RWPE2 (cell line): ENCODE data around the gene ALG6.
"Not testable (repeated sequence)": the region's sequence is repeated elsewhere in the genome, so short reads cannot be mapped to it uniquely, and the experiment has no call there.

Experiments used
- ATAC-seq: fragments of 200-7000 bp; cut with Tn5 transposase; 3 replicates; pipeline ENCODE4 v1.9.1; 2021; ENCODE audit warnings: low read depth
- DNase-seq: peaks from one replicate; pipeline ENCODE4 v3.0.0-alpha.2; 2020; ENCODE audit warnings: low spot score
- H3K27ac ChIP-seq: fragments of 450-650 bp; 2 replicates; pipeline ENCODE4 v1.5.1; 2017; ENCODE audit warnings: mild to moderate bottlenecking; ENCODE audit not compliant: poor library complexity, severe bottlenecking
- H3K27me3 ChIP-seq: fragments of 250-450 bp; sonication (Bioruptor Pico); 2 replicates; pipeline ENCODE4 v1.5.1; 2021; ENCODE audit warnings: mild to moderate bottlenecking, moderate library complexity; ENCODE audit not compliant: insufficient read depth, poor library complexity, severe bottlenecking
- H3K36me3 ChIP-seq: fragments of 250-450 bp; sonication (Bioruptor Pico); 2 replicates; pipeline ENCODE4 v1.5.1; 2020; ENCODE audit warnings: low read depth, mild to moderate bottlenecking, moderate library complexity
- H3K4me1 ChIP-seq: fragments of 250-450 bp; sonication (Bioruptor Pico); 2 replicates; pipeline ENCODE4 v1.5.1; 2021; ENCODE audit warnings: mild to moderate bottlenecking, moderate library complexity; ENCODE audit not compliant: insufficient read depth, poor library complexity, severe bottlenecking
- H3K4me3 ChIP-seq: fragments of 250-450 bp; sonication (Bioruptor Pico); 2 replicates; pipeline ENCODE4 v1.5.1; 2021; ENCODE audit warnings: mild to moderate bottlenecking, moderate library complexity; ENCODE audit not compliant: severe bottlenecking
- H3K9me3 ChIP-seq: fragments of 250-450 bp; sonication (Bioruptor Pico); 2 replicates; pipeline ENCODE4 v1.5.1; 2021; ENCODE audit warnings: mild to moderate bottlenecking, moderate library complexity; ENCODE audit not compliant: severe bottlenecking
- CTCF ChIP-seq: fragments of 450-650 bp; IDR thresholded peaks from one replicate; pipeline ENCODE4 v1.5.1; 2017; ENCODE audit warnings: mild to moderate bottlenecking, moderate library complexity; ENCODE audit not compliant: poor library complexity, severe bottlenecking

Gene ALG6

GRCh38 chr1:63350320-63350719 lies 17.1 kb upstream of the ALG6 start:
- DNase-seq (no peak), ATAC-seq (no peak)
- H3K36me3 ChIP-seq = no peaks in the 10 kb centered on the region
- H3K4me3 ChIP-seq = no peak overlapping the region
- H3K9me3 ChIP-seq = no peaks in the 10 kb centered on the region
- no peak for TF ChIP-seq CTCF
- H3K27ac ChIP-seq = no peak overlapping the region
- H3K4me1 ChIP-seq = no peaks in the 10 kb centered on the region
- peaks cover 32% of the 10 kb centered on the region for H3K27me3 ChIP-seq

- no peak for TF ChIP-seq CTCF
- no peaks in the 10 kb centered on the region for H3K9me3 ChIP-seq
- no peak overlapping the region for H3K27ac ChIP-seq
- no peaks in the 10 kb centered on the region for H3K4me1 ChIP-seq
- ATAC-seq = no peak
- no peak for DNase-seq
- H3K4me3 ChIP-seq = no peak overlapping the region
- peaks cover 36% of the 10 kb centered on the region for H3K27me3 ChIP-seq
- H3K36me3 ChIP-seq = no peaks in the 10 kb centered on the region
Observed at GRCh38 chr1:63352736-63353135, 14.7 kb upstream of the ALG6 start.

DNA sequence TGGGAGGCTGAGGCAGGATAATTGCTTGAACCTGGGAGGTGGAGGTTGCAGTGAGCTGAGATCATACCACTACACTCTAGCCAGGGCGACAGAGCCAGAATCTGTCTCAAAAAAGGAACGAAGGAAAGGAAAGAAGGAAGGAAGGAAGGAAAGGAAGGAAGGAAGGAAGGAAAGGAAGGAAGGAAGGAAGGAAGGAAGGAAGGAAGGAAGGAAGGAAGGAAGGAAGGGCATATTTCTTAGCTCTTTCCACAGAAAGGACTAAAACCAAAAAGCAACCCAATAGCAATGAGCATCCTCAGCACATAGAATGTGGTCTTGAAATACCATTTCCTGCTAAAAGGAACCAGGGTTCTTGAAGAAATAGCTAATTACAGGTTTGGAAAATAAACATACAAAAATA lies 11.2 kb upstream of the ALG6 start:
- ATAC-seq, DNase-seq, H3K4me1 ChIP-seq, H3K9me3 ChIP-seq, H3K4me3 ChIP-seq, H3K36me3 ChIP-seq, H3K27ac ChIP-seq: not testable (repeated sequence)
- peaks cover 36% of the 10 kb centered on the region for H3K27me3 ChIP-seq

GRCh38 chr1:63359561-63359960 lies 7.9 kb upstream of the ALG6 start:
- no peak for DNase-seq
- Histone ChIP-seq H3K4me3 (no peak overlapping the region), H3K27ac (no peak overlapping the region), H3K36me3 (no peaks in the 10 kb centered on the region), H3K4me1 (no peaks in the 10 kb centered on the region), H3K27me3 (peaks cover 9% of the 10 kb centered on the region), H3K9me3 (no peaks in the 10 kb centered on the region)
- ATAC-seq = no peak
- no peak for TF ChIP-seq CTCF

GRCh38 chr1:63362073-63362472 lies 5.4 kb upstream of the ALG6 start:
- ATAC-seq (no peak), DNase-seq (no peak)
- H3K4me3 ChIP-seq = no peak overlapping the region
- H3K27ac ChIP-seq = no peak overlapping the region
- no peaks in the 10 kb centered on the region for H3K36me3 ChIP-seq
- no peaks in the 10 kb centered on the region for H3K4me1 ChIP-seq
- TF ChIP-seq CTCF = no peak
- H3K27me3 ChIP-seq = no peaks in the 10 kb centered on the region
- H3K9me3 ChIP-seq = no peaks in the 10 kb centered on the region

DNA sequence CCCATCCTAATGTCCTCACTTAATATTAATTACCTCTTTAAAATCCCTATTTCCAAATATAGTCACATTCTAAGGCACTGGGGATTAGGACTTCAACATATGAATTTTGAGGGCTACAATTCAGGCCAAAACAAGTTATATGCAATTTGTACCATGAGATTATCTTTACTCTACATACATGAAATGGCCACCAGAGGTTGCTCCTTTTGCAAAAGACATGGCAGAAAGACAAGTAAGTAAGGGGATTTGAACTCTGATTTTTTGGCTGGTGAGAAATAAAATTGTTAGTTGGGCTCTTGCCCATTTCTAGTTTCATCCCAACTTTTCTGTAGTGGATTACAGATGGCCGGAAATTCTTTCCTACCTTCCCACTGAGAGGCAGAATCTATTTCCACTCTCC lies 4.8 kb upstream of the ALG6 start:
- H3K4me3 ChIP-seq = no peak overlapping the region
- TF ChIP-seq CTCF = no peak
- H3K9me3 ChIP-seq = no peaks in the 10 kb centered on the region
- ATAC-seq = no peak
- H3K4me1 ChIP-seq = no peaks in the 10 kb centered on the region
- no peaks in the 10 kb centered on the region for H3K36me3 ChIP-seq
- H3K27ac ChIP-seq = no peak overlapping the region
- no peak for DNase-seq
- no peaks in the 10 kb centered on the region for H3K27me3 ChIP-seq
